AG10803 (cell line): ENCODE data around the gene KLC1.
A peak's percentile ranks its signal among the peaks of the same experiment; 100 is the strongest.

ENCODE experiments used
- DNase-seq: peaks from one replicate; pipeline ENCODE4 v3.0.0; 2010; ENCODE audit warnings: low read depth
- H3K4me3 ChIP-seq: 2 replicates; pipeline ENCODE4 v1.5.1; 2011; ENCODE audit warnings: mild to moderate bottlenecking, low read length, control low read depth
- CTCF ChIP-seq: conservative IDR thresholded peaks from 2 replicates; pipeline ENCODE4 v1.5.1; 2011; ENCODE audit warnings: mild to moderate bottlenecking, low read length, control low read depth, inconsistent platforms

Gene KLC1

GRCh38 chr14:103704708-103705107, 75.7 kb downstream of the KLC1 start:
- no peak overlapping the region for H3K4me3 ChIP-seq
- TF ChIP-seq CTCF: no peak
- no peak for DNase-seq

DNA sequence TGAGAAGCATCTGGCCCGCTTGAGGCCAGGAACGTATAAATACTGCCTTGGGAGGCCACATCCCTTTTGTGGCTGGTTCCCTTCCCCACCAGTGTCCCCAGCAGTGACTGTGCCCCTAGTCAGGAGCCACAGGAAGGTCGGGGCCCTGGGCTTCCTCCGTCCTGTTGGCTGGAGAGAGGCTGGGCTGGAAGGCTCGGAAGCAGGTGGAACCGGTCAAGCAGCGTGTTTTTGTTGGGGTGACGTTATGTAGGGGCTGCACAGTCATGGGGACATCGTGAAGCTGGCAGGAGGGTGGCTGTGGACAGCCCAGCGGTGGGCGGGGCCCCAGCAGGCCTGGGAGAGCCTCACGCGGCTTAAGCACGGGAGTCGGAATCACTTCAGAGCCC, 76.1 kb downstream of the KLC1 start:
- TF ChIP-seq CTCF: no peak

GRCh38 chr14:103705504-103706284, 76.7 kb downstream of the KLC1 start:
- H3K4me3 ChIP-seq: no peak overlapping the region
- no peak for TF ChIP-seq CTCF

More for the DNA sequence above, 76.1 kb downstream of the KLC1 start:
- no peak overlapping the region for H3K4me3 ChIP-seq
- no peak for DNase-seq

GRCh38 chr14:103706551-103707328, 77.7 kb downstream of the KLC1 start:
- no peak overlapping the region for H3K4me3 ChIP-seq
- no peak for DNase-seq
- TF ChIP-seq CTCF: no peak

More at GRCh38 chr14:103705504-103706284, 76.7 kb downstream of the KLC1 start:
- no peak for DNase-seq

GRCh38 chr14:103707329-103708263, 78.6 kb downstream of the KLC1 start:
- no peak for TF ChIP-seq CTCF
- H3K4me3 ChIP-seq: no peak overlapping the region
- DNase-seq: peak; percentile 25

DNA sequence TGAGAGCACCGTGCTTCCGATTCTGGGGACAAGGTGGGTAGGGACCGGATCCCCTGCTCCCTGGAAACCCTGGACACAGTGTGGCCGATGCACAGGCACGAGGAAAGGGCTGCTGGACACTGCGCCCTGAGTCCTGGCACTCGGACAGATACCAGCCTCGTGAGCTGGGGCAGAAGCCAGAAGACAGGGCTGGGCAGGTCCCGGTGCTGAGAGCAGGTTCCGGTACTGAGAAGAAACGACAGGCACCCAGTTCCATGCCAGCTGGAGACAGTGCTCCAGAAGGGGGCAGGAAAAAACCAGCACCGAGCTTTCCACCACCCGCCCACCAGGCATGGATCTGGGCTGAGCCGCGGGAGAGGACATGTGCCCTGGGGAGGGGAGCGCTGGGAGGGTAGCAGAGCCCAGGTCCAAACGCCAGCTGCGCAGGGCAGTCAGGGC, 79.8 kb downstream of the KLC1 start:
- no peak overlapping the region for H3K4me3 ChIP-seq
- DNase-seq: no peak
- TF ChIP-seq CTCF: no peak
